Measurements from ENCODE around the gene SENP3. TPM values are rescaled to one million over a fixed set of nuclear protein-coding genes. Genes with fewer than 3 reads are reported as not detected.

SENP3 gene
- total and polyA plus RNA-seq, 2 of the 13 experiments (the other 11 are each of a cell fraction or from before 2014, with no cell fraction given) = 55.8 to 75.4 TPM

- peak; percentile 32; the same call in 1 of the 2 replicates for TF ChIP-seq AKNA (CRISPR knock-in tag; IDR thresholded peaks at IDR 0.05; ENCODE audit: borderline replicate concordance)
- peak; percentile 97 for TF ChIP-seq CREB1 (IDR thresholded peaks at IDR 0.05)
- TF ChIP-seq CREB1 (CRISPR knock-in tag; IDR thresholded peaks at IDR 0.05) = peak; percentile 99
- no peak for TF ChIP-seq SRSF9 (IDR thresholded peaks at IDR 0.05; ENCODE audit: borderline replicate concordance, insufficient read depth, low read depth, low read length, poor library complexity, severe bottlenecking)
- TF ChIP-seq KLF15 (CRISPR knock-in tag; IDR thresholded peaks at IDR 0.05; ENCODE audit: borderline replicate concordance) = 0 out of 2 replicates have a peak, but pooled peaks have one; percentile 74
- TF ChIP-seq U2AF1 (optimal IDR thresholded peaks at IDR 0.05; ENCODE audit: low read depth, low read length) = peak; percentile 1
- no peak for TF ChIP-seq PLRG1 (conservative IDR thresholded peaks at IDR 0.05)
- TF ChIP-seq FIP1L1 (IDR thresholded peaks at IDR 0.05; ENCODE audit: borderline replicate concordance, insufficient read depth, low read depth, low read length) = no peak
- peak; percentile 90 for TF ChIP-seq TBX2 (CRISPR knock-in tag; IDR thresholded peaks at IDR 0.05; ENCODE audit: borderline replicate concordance)
- TF ChIP-seq ZNF670 (CRISPR knock-in tag; IDR thresholded peaks at IDR 0.05; ENCODE audit: borderline replicate concordance) = 0 out of 2 replicates have a peak, but pooled peaks have one; percentile 38
- TF ChIP-seq MXI1 (IDR thresholded peaks at IDR 0.05; ENCODE audit: borderline replicate concordance, low read depth, low read length) = no peak; the same call in 2 of the 3 replicates
- 0 out of 2 replicates have a peak, but pooled peaks have one; percentile 8 for TF ChIP-seq PHF21A (CRISPR knock-in tag; IDR thresholded peaks at IDR 0.05)
- TF ChIP-seq ATM (IDR thresholded peaks at IDR 0.05; ENCODE audit: borderline replicate concordance) = no peak
- TF ChIP-seq, protein P1, sequence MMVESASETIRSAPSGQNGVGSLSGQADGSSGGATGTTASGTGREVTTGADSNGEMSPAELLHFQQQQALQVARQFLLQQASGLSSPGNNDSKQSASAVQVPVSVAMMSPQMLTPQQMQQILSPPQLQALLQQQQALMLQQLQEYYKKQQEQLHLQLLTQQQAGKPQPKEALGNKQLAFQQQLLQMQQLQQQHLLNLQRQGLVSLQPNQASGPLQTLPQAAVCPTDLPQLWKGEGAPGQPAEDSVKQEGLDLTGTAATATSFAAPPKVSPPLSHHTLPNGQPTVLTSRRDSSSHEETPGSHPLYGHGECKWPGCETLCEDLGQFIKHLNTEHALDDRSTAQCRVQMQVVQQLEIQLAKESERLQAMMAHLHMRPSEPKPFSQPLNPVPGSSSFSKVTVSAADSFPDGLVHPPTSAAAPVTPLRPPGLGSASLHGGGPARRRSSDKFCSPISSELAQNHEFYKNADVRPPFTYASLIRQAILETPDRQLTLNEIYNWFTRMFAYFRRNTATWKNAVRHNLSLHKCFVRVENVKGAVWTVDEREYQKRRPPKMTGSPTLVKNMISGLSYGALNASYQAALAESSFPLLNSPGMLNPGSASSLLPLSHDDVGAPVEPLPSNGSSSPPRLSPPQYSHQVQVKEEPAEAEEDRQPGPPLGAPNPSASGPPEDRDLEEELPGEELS (CRISPR knock-in tag; IDR thresholded peaks at IDR 0.05) = no peak; the same call in 1 of the 2 replicates
- TF ChIP-seq TBP (CRISPR knock-in tag; IDR thresholded peaks at IDR 0.05) = no peak
- TF ChIP-seq ZNF772 (CRISPR knock-in tag; IDR thresholded peaks at IDR 0.05) = peak; percentile 81
- TF ChIP-seq FOXJ3 (CRISPR knock-in tag; IDR thresholded peaks at IDR 0.05; ENCODE audit: borderline replicate concordance) = no peak; the same call in 1 of the 2 replicates
- TF ChIP-seq PPARG (CRISPR knock-in tag; conservative IDR thresholded peaks at IDR 0.05) = no peak
- peak; percentile 94 for TF ChIP-seq HOXA5 (CRISPR knock-in tag; IDR thresholded peaks at IDR 0.05)
- TF ChIP-seq MED8 (CRISPR knock-in tag; IDR thresholded peaks at IDR 0.05; ENCODE audit: insufficient replicate concordance) = peak; percentile 68
- TF ChIP-seq, protein P2, sequence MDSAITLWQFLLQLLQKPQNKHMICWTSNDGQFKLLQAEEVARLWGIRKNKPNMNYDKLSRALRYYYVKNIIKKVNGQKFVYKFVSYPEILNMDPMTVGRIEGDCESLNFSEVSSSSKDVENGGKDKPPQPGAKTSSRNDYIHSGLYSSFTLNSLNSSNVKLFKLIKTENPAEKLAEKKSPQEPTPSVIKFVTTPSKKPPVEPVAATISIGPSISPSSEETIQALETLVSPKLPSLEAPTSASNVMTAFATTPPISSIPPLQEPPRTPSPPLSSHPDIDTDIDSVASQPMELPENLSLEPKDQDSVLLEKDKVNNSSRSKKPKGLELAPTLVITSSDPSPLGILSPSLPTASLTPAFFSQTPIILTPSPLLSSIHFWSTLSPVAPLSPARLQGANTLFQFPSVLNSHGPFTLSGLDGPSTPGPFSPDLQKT (CRISPR knock-in tag; IDR thresholded peaks at IDR 0.05; ENCODE audit: borderline replicate concordance) = no peak
- no peak for TF ChIP-seq NFKBIZ (CRISPR knock-in tag; IDR thresholded peaks at IDR 0.05)
These were observed 11.0 kb downstream of the SENP3 start (continued) for GRCh38 chr17:7572588-7573323.
